ENCODE measurements around the gene CENATAC.
"Not testable (repeated sequence)": the region's sequence is repeated elsewhere in the genome, so short reads cannot be mapped to it uniquely, and the experiment has no call there.

- TF ChIP-seq, protein P1, sequence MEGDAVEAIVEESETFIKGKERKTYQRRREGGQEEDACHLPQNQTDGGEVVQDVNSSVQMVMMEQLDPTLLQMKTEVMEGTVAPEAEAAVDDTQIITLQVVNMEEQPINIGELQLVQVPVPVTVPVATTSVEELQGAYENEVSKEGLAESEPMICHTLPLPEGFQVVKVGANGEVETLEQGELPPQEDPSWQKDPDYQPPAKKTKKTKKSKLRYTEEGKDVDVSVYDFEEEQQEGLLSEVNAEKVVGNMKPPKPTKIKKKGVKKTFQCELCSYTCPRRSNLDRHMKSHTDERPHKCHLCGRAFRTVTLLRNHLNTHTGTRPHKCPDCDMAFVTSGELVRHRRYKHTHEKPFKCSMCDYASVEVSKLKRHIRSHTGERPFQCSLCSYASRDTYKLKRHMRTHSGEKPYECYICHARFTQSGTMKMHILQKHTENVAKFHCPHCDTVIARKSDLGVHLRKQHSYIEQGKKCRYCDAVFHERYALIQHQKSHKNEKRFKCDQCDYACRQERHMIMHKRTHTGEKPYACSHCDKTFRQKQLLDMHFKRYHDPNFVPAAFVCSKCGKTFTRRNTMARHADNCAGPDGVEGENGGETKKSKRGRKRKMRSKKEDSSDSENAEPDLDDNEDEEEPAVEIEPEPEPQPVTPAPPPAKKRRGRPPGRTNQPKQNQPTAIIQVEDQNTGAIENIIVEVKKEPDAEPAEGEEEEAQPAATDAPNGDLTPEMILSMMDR (IDR thresholded peaks at IDR 0.05) = not testable (repeated sequence)
- not testable (repeated sequence) for TF ChIP-seq POLR2A (IDR thresholded peaks at IDR 0.05)
Measured at GRCh38 chr11:118969508-118969907, 28.4 kb upstream of the CENATAC start.

All from tibial nerve (tissue), 3 donors.